Vagina (tissue), 2 donors: ENCODE data around the gene PDCD1. TPM values are rescaled to one million over a fixed set of nuclear protein-coding genes. Genes with fewer than 3 reads are reported as not detected.

Experiments used
- DNase-seq, 2 donors: peaks; one replicate each; pipeline ENCODE4 v3.0.0-alpha.2; 2017; ENCODE audit errors: extremely low spot score in 2 of 2
- H3K27ac ChIP-seq: fragments of 200-600 bp; sonication (generic); one replicate; pipeline ENCODE4 v1.5.1; 2019
- H3K27me3 ChIP-seq: fragments of 200-600 bp; sonication (generic); one replicate; pipeline ENCODE4 v1.5.1; 2019
- H3K36me3 ChIP-seq, 2 donors: fragments of 200-600 bp; sonication (generic); one replicate each; pipeline ENCODE4 v1.5.1; 2017 to 2019
- H3K4me1 ChIP-seq: fragments of 200-600 bp; sonication (generic); one replicate; pipeline ENCODE4 v1.5.1; 2019
- H3K4me3 ChIP-seq, 2 donors: fragments of 200-600 bp; sonication (generic); 1 replicate in 1 of 2; 2 replicates in 1 of 2; pipeline ENCODE4 v1.5.1; 2016 to 2019
- H3K9me3 ChIP-seq: fragments of 200-600 bp; sonication (generic); one replicate; pipeline ENCODE4 v1.5.1; 2019
- POLR2A ChIP-seq, 2 donors: fragments of 450-650 bp; IDR thresholded peaks; one replicate each; pipeline ENCODE4 v1.6.1; 2017; ENCODE audit warnings: antibody characterized with exemption in 2 of 2, mild to moderate bottlenecking in 2 of 2, moderate library complexity in 2 of 2
- POLR2AphosphoS5 ChIP-seq, 2 donors: sonication (generic); formaldehyde crosslinking; IDR thresholded peaks; one replicate each; pipeline ENCODE4 v1.9.0; 2017; ENCODE audit warnings: antibody characterized with exemption in 2 of 2, mild to moderate bottlenecking in 2 of 2, low read depth in 1 of 2; ENCODE audit not compliant: insufficient read depth in 1 of 2
- intact Hi-C: fragments of 100-400 bp; cut with DNase I; formaldehyde crosslinking; loops from one replicate; pipeline ENCODE4 v1.15.1; 2023
- total RNA-seq: library from RNA; depleted of rRNA; stranded (reverse); fragments of >200 nt; gene quantifications from one replicate; pipeline ENCODE4 v1.2.3, GENCODE V29; 2016
- TF ChIP-seq, protein P1 (sequence below), 3 experiments: fragments of 450-650 bp in 2 of 3; fragments of 200-600 bp in 1 of 3; sonication (generic) in 1 of 3; IDR thresholded peaks; one replicate each; pipeline ENCODE4 v1.5.1; 2017 to 2019; ENCODE audit warnings: antibody characterized with exemption in 3 of 3, mild to moderate bottlenecking in 2 of 3, moderate library complexity in 2 of 3

PDCD1 gene
- total RNA-seq, 1 donor from 2014 or later: 3.9 TPM

DNA sequence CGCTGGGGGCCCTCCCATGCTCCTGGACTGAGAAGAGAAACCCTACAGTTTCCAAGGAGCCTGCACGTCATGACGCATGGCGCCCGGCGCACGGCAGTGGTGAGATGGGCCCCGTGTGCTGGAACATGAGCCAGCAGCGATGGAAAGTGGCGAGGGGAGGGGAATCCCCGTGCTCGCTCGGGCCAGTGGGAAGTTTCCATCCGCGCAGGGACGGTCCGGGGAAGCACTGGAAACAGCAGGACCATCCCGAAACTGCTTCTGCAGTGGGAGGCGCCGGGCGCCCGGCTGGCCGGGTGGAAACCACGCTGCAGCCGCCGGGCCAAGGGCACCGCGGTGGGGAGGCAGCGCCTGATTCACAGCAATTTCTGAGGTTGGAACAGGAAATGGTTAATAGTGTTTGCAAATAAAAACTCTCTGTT, 4.9 kb upstream of the PDCD1 start:
- Histone ChIP-seq H3K27ac (no peak overlapping the region), H3K4me1 (peaks cover 31% of the 10 kb centered on the region), H3K9me3 (no peaks in the 10 kb centered on the region), H3K36me3 (no peaks in the 10 kb centered on the region), H3K4me3 (peak overlapping the region in 1 of 2 donors; percentile 1), H3K27me3 (no peaks in the 10 kb centered on the region)
- TF ChIP-seq POLR2AphosphoS5 (IDR thresholded peaks at IDR 0.05; ENCODE audit: insufficient read depth in 1 of 2, low read depth in 1 of 2): peak in 1 of 2 donors; percentile 60
- TF ChIP-seq, protein P1, sequence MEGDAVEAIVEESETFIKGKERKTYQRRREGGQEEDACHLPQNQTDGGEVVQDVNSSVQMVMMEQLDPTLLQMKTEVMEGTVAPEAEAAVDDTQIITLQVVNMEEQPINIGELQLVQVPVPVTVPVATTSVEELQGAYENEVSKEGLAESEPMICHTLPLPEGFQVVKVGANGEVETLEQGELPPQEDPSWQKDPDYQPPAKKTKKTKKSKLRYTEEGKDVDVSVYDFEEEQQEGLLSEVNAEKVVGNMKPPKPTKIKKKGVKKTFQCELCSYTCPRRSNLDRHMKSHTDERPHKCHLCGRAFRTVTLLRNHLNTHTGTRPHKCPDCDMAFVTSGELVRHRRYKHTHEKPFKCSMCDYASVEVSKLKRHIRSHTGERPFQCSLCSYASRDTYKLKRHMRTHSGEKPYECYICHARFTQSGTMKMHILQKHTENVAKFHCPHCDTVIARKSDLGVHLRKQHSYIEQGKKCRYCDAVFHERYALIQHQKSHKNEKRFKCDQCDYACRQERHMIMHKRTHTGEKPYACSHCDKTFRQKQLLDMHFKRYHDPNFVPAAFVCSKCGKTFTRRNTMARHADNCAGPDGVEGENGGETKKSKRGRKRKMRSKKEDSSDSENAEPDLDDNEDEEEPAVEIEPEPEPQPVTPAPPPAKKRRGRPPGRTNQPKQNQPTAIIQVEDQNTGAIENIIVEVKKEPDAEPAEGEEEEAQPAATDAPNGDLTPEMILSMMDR (IDR thresholded peaks at IDR 0.05): no peak
- DNase-seq: no peak
- intact Hi-C loops: no loop called here

DNA sequence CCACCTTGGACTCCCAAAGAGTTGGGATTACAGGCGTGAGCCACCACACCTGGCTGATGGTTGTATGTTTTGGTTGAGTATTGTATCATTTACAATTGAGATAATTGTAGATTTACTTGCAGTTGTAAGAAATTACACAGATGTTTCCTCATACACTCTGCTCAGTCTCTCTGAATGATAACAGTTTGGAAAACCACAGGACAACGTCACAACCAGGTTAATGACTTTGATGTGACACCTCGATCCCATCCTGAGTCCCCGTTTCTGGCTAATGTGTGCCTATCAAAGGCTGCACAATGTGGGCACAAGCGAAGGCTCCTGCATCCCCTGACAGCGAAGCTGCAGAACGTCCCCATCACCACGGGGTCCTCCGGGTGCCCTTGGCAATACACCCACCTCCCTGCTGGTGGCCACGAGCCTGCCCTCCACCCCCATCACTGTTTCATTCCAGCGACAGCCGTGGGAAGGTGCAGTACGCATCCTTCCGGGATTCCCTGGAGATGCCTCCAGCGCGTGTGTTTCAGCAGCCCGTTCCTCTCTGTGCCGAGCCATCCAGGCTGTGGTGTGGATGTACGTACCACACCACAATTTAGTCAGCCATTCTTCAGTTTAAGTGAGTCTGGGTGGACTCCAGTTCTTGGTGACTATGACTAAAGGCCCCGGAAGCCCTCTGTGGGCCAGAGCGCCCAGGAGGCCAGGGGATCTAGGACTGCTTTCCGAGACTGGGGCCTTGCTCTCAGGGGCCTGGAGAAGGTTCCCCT, 4.3 kb upstream of the PDCD1 start:
- H3K27ac ChIP-seq: no peak overlapping the region
- H3K4me1 ChIP-seq: peaks cover 31% of the 10 kb centered on the region
- DNase-seq: no peak
- no peaks in the 10 kb centered on the region for H3K9me3 ChIP-seq
- intact Hi-C loops: no loop called here
- peak overlapping the region in 1 of 2 donors; percentile 1 for H3K4me3 ChIP-seq
- TF ChIP-seq, protein P1 (IDR thresholded peaks at IDR 0.05): no peak
- TF ChIP-seq POLR2AphosphoS5 (IDR thresholded peaks at IDR 0.05; ENCODE audit: insufficient read depth in 1 of 2, low read depth in 1 of 2) (no peak), POLR2A (IDR thresholded peaks at IDR 0.05) (no peak)
- no peaks in the 10 kb centered on the region for H3K36me3 ChIP-seq
- H3K27me3 ChIP-seq: no peaks in the 10 kb centered on the region

DNA sequence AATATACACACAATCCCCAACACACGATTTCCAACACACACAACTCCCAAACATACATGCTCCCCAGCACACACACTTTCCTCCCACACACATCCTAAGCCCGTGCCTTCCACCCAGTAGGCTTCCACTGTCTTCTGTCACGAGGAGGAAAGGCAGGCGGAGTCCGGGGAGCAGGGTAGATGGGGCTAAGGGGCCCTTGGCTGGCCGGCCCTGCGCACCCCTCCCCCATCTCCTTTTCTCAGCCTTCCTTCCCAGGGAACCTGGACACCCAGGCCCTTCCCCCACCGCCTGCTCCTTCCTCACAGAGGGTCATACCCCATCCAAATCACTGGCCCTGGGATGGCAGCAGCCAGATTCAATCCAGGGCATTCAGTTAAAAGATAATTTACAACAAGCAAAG, 3.4 kb upstream of the PDCD1 start:
- DNase-seq: no peak
- intact Hi-C loops: no loop called here
- H3K4me3 ChIP-seq: no peak overlapping the region
- TF ChIP-seq POLR2AphosphoS5 (IDR thresholded peaks at IDR 0.05; ENCODE audit: insufficient read depth in 1 of 2, low read depth in 1 of 2): no peak
- no peak for TF ChIP-seq POLR2A (IDR thresholded peaks at IDR 0.05)
- TF ChIP-seq, protein P1 (IDR thresholded peaks at IDR 0.05): no peak
- H3K27ac ChIP-seq: no peak overlapping the region
- no peaks in the 10 kb centered on the region for H3K9me3 ChIP-seq
- H3K36me3 ChIP-seq: no peaks in the 10 kb centered on the region
- no peaks in the 10 kb centered on the region for H3K27me3 ChIP-seq
- peaks cover 31% of the 10 kb centered on the region for H3K4me1 ChIP-seq

DNA sequence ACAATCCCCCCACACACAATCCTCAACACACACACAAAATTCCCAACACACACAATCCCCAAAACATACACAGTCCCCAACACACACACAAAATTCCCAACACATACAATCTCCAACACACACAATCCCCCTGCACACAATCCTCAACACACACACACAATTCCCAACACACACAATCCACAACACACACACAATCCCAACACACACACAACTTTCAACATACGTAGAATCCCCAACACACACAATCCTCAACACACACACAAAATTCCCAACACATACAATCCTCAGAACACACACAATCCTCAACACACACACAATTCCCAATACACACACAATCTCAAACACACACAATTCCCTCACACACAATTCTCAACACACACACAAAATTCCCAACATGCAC, 2.6 kb upstream of the PDCD1 start:
- intact Hi-C loops: no loop called here
- H3K36me3 ChIP-seq: no peaks in the 10 kb centered on the region
- no peak overlapping the region for H3K27ac ChIP-seq
- H3K27me3 ChIP-seq: no peaks in the 10 kb centered on the region
- no peak for DNase-seq
- TF ChIP-seq, protein P1 (IDR thresholded peaks at IDR 0.05): no peak
- TF ChIP-seq POLR2A (IDR thresholded peaks at IDR 0.05) (no peak), POLR2AphosphoS5 (IDR thresholded peaks at IDR 0.05; ENCODE audit: insufficient read depth in 1 of 2, low read depth in 1 of 2) (no peak)
- no peaks in the 10 kb centered on the region for H3K9me3 ChIP-seq
- no peak overlapping the region for H3K4me3 ChIP-seq
- peaks cover 31% of the 10 kb centered on the region for H3K4me1 ChIP-seq
